T-helper 9 cell (primary cell): Measurements from ENCODE around the gene TET2.

Experiments
- DNase-seq: peaks from one replicate; pipeline ENCODE4 v3.0.0-alpha.2; 2020

The TET2 gene

GRCh38 chr4:105184316-105184980 is 37.8 kb downstream of the TET2 start:
- no peak for DNase-seq

GRCh38 chr4:105186701-105187161 is 40.1 kb downstream of the TET2 start:
- DNase-seq, result no peak

- no peak for DNase-seq
Observed at GRCh38 chr4:105189855-105190650, 43.4 kb downstream of the TET2 start.

- no peak for DNase-seq
Observed at GRCh38 chr4:105191621-105192210, 45.0 kb downstream of the TET2 start.

GRCh38 chr4:105192474-105192873 is 45.8 kb downstream of the TET2 start:
- DNase-seq, result no peak

GRCh38 chr4:105192910-105193309 is 46.2 kb downstream of the TET2 start:
- no peak for DNase-seq

- no peak for DNase-seq
Observed at GRCh38 chr4:105193536-105193935, 46.9 kb downstream of the TET2 start.

- no peak for DNase-seq
Observed at GRCh38 chr4:105194328-105195231, 47.9 kb downstream of the TET2 start.

GRCh38 chr4:105196523-105197145 is 50.0 kb downstream of the TET2 start:
- DNase-seq, result no peak

- DNase-seq, result no peak
Observed at GRCh38 chr4:105197777-105198176, 51.1 kb downstream of the TET2 start.

- DNase-seq, result no peak
Observed at GRCh38 chr4:105198541-105198940, 51.9 kb downstream of the TET2 start.

- DNase-seq, result no peak
Observed at GRCh38 chr4:105206214-105206613, 59.5 kb downstream of the TET2 start.

GRCh38 chr4:105207386-105207785 is 60.7 kb downstream of the TET2 start:
- DNase-seq, result no peak

GRCh38 chr4:105208561-105208960 is 61.9 kb downstream of the TET2 start:
- DNase-seq, result no peak

GRCh38 chr4:105210916-105211315 is 64.2 kb downstream of the TET2 start:
- no peak for DNase-seq

- no peak for DNase-seq
Observed at GRCh38 chr4:105215609-105216313, 69.1 kb downstream of the TET2 start.

- no peak for DNase-seq
Observed at GRCh38 chr4:105225500-105225899, 78.8 kb downstream of the TET2 start.

GRCh38 chr4:105227054-105227453 is 80.4 kb downstream of the TET2 start:
- no peak for DNase-seq

GRCh38 chr4:105230287-105230686 is 83.6 kb downstream of the TET2 start:
- DNase-seq, result no peak

GRCh38 chr4:105232374-105232773 is 85.7 kb downstream of the TET2 start:
- no peak for DNase-seq

GRCh38 chr4:105234582-105234981 is 87.9 kb downstream of the TET2 start:
- no peak for DNase-seq
